Measurements from ENCODE around the gene EGLN2. TPM values are rescaled to one million over a fixed set of nuclear protein-coding genes. Genes with fewer than 3 reads are reported as not detected.
A peak's percentile ranks its signal among the peaks of the same experiment; 100 is the strongest.
"Not testable (repeated sequence)": the region's sequence is repeated elsewhere in the genome, so short reads cannot be mapped to it uniquely, and the experiment has no call there.

The EGLN2 gene
- 10 to 100 TPM in 11 of 12 donors, not detected in 1; 28.2 to 82.8 (median 41.5) TPM for polyA plus RNA-seq (ENCODE audit: insufficient read length in 12 of 12)
- long read RNA-seq, donor 1, transcript EGLN2-207 (5 exons, 2,821 nt): minor isoform, 12 of 37 reads
- long read RNA-seq, donor 1, transcript EGLN2-201 (6 exons, 2,102 nt): major isoform, 16 of 37 reads
- long read RNA-seq, donor 1, partial matches to known transcripts: 6 of 37 reads
- long read RNA-seq, donor 1, other reads (novel, unspliced or antisense): 0 of 37 reads
- long read RNA-seq, donor 2, transcript EGLN2-201 (6 exons, 2,102 nt): major isoform, 17 of 50 reads
- long read RNA-seq, donor 2, partial matches to known transcripts: 28 of 50 reads
- long read RNA-seq, donor 2, other reads (novel, unspliced or antisense): 0 of 50 reads
- long read RNA-seq, donor 3, partial matches to known transcripts: 0 of 5 reads
- long read RNA-seq, donor 3, other reads (novel, unspliced or antisense): 0 of 5 reads
- long read RNA-seq, donor 4, transcript EGLN2-201 (6 exons, 2,102 nt): major isoform, 5 of 5 reads
- long read RNA-seq, donor 4, partial matches to known transcripts: 0 of 5 reads
- long read RNA-seq, donor 4, other reads (novel, unspliced or antisense): 0 of 5 reads
- long read RNA-seq, donor 5, transcript EGLN2-207 (5 exons, 2,821 nt): minor isoform, 11 of 34 reads
- long read RNA-seq, donor 5, transcript EGLN2-201 (6 exons, 2,102 nt): major isoform, 16 of 34 reads
- long read RNA-seq, donor 5, partial matches to known transcripts: 5 of 34 reads
- long read RNA-seq, donor 5, other reads (novel, unspliced or antisense): 0 of 34 reads
- long read RNA-seq, donor 6, partial matches to known transcripts: 0 of 6 reads
- long read RNA-seq, donor 6, other reads (novel, unspliced or antisense): 0 of 6 reads
- long read RNA-seq, donor 7, partial matches to known transcripts: 0 of 3 reads
- long read RNA-seq, donor 7, other reads (novel, unspliced or antisense): 0 of 3 reads
- long read RNA-seq, donor 8, transcript EGLN2-201 (6 exons, 2,102 nt): major isoform, 15 of 27 reads
- long read RNA-seq, donor 8, transcript EGLN2-207 (5 exons, 2,821 nt): minor isoform, 6 of 27 reads
- long read RNA-seq, donor 8, partial matches to known transcripts: 5 of 27 reads
- long read RNA-seq, donor 8, other reads (novel, unspliced or antisense): 0 of 27 reads
- long read RNA-seq, donor 9, transcript EGLN2-201 (6 exons, 2,102 nt): major isoform, 6 of 28 reads
- long read RNA-seq, donor 9, partial matches to known transcripts: 20 of 28 reads
- long read RNA-seq, donor 9, other reads (novel, unspliced or antisense): 0 of 28 reads
- long read RNA-seq, donor 10, transcript EGLN2-201 (6 exons, 2,102 nt): major isoform, 11 of 29 reads
- long read RNA-seq, donor 10, partial matches to known transcripts: 14 of 29 reads
- long read RNA-seq, donor 10, other reads (novel, unspliced or antisense): 0 of 29 reads
- long read RNA-seq, donor 11, transcript EGLN2-207 (5 exons, 2,821 nt): minor isoform, 7 of 58 reads
- long read RNA-seq, donor 11, transcript EGLN2-201 (6 exons, 2,102 nt): major isoform, 15 of 58 reads
- long read RNA-seq, donor 11, partial matches to known transcripts: 36 of 58 reads
- long read RNA-seq, donor 11, other reads (novel, unspliced or antisense): 0 of 58 reads

DNA sequence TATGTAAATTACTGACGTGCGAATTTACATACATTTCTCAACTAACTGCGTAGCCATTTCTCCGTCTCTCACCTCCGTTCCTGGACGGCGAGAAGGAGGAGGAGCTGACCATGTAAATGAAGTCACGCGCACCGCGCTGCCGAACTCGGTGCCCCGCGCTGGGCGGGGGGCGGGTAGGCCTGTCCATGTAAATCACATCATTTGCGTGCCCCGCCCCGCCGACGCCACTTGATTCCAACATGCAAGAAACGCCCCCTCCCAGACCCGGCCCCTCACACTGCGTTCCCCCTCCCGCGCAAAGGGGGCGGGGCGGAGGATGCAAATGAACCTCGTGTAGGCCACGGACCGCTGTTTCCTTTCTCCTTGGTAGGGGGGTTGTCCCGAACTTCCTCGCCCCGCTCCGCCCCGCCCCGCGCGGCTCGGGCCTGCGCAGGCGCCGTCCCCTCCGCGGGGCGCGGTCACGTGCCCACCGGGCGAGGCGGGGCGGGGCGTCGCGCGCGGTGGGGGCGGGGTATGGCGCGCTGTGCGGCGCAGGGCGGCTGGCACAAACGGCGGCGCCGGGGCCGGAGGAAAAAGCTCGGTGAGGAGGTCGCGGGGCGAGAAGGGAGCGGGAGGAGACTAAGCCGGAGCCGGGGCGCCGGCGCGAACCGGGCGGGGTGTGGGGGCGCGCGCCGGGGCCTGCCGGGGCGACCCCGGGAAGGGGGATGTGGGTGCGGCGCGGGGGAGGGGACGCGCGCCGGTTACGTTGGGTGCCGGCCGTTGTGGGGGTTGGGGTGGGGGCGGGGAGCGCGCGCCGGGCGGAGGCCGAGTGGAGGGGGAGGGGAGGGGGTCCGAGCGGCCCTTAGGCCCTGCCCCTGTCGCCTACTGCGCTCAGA is at the start of gene EGLN2:
EGLN2 (plus strand) TSS at position 509 of the 875 bp plus-strand sequence. CDS start 1,382 bp downstream, outside the sequence.
- DNase-seq: peak; percentile 99

- DNase-seq: peak; percentile 100
Observed at GRCh38 chr19:40750058-40750873, 48.7 kb upstream of the EGLN2 start, which contains the start of gene ACTMAP. Gene ACTMAP (minus strand): TSS chr19:40750477. CDS start chr19:40749803, 674 bp downstream.

GRCh38 chr19:40750874-40751537 is 48.0 kb upstream of the EGLN2 start, which contains the start of gene SNRPA:
Gene SNRPA (plus strand): TSS chr19:40751203. CDS start chr19:40751409, 206 bp downstream.
- peak; percentile 99 for DNase-seq

DNA sequence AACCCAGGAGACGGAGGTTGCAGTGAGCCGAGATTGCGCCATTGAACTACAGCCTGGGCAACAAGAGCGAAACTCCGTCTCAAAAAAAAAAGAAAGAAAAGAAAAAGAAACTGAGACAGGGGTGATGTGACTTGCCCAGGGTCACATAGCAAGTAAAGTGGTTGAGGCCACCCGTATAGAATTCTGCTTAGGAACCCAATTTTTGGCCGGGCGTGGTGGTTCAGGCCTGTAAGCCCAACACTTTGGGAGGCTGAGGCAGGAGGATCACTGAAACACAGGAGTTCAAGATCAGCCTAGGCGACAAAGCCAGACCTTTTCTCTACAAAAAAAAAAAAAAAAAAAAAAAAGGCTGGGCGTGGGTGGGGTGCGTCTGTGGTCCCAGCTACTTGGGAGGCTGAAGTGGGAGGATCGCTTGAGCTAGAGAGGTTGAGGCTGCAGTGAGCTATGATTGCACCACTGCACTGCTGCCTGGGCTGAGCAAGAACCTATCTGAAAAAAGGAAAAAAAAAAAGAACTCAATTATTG is 46.7 kb upstream of the EGLN2 start:
- DNase-seq: no peak

DNA sequence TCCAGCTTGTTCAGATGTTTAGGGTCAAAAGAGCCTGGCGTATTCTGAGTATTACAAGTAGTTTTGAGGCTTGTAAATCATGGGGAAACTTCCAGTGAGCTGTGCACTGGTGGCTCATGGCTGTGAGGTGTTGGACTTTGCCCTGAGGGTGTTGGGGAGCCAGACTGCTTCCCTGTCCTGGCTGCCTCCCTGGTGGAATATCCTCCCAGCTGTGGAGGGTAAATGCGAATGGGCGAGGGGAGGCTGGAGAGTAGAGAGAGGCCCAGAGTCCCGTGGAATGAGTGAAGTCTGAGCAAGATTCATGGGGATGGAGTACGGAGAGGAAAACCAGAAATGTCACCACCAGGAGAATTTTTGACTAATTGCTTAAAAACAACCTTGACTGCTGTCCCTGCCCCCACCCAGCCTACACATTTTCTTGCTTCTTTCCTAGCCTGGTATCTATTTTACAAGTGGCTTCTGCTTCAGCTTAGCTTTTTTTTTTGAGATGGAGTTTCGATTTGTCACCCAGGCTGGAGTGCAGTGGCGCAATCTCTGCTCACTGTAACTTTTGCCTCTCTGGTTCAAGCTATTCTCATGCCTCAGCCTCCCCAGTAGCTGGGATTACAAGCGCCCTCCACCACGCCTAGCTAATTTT is 44.3 kb upstream of the EGLN2 start:
- DNase-seq: no peak

- no peak for DNase-seq
Observed at GRCh38 chr19:40755248-40755624, 43.8 kb upstream of the EGLN2 start.

DNA sequence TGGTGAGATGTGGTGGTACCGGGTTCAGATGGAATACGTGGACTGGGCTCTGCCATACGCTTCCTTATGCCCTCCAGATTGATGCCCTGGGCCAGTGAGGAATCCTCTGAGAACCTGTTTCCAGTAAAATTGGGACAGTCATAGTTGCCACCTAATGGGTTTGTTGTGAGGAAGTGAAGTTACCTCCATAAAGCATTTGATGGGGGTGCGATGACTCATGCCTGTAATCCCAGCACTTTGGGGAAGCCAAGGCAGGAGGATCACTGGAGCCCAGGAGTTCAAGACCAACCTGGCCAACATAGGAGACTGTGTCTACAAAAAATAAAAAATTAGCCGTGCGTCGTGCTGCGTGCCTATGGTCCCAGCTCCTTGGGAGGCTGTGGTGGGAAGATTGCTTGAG is 43.2 kb upstream of the EGLN2 start:
- no peak for DNase-seq

DNA sequence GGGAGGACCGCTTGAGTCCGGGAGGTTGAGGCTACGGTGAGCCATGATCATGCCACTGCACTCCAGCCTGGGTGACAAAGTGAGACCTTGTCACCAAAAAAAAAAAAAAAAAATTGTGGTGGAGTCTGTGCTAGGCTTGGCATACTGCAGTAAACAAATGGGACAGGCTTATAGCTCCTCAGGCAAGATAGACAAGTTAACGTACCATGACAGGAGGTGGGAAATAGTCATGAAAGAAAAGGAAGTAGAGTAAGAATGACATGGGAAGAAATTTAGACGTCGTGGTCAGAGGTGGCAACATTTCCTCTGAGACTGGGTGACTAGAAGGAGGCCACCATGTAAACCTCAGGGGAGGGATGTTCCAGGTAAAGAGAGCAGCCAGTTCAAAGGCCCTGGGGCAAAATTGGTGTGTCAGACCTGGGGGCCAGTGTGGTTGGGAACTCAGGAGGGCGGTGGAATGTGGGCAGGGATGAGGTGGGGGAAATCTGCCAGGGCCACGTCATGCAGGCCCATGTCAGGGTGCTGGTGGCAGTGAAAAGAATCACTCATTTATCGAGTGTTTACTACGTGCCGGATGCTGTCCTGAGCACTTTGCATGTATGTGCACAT is 42.4 kb upstream of the EGLN2 start:
- DNase-seq: no peak

GRCh38 chr19:40758491-40758890 is 40.5 kb upstream of the EGLN2 start:
- DNase-seq: no peak

DNA sequence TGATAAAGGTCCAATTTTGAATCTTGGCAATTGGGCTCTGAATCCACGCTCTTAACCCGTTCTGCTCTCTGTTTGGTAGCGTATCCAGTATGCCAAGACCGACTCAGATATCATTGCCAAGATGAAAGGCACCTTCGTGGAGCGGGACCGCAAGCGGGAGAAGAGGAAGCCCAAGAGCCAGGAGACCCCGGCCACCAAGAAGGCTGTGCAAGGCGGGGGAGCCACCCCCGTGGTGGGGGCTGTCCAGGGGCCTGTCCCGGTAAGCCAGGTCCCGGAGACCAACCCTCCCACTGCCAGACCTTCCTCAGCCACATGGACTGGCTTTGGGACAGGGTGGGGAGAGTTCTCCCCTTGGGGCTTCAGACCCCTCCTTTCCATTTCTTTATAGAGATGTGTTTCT is 39.6 kb upstream of the EGLN2 start:
- no peak for DNase-seq

- DNase-seq: no peak
Observed at GRCh38 chr19:40762754-40763470, 36.1 kb upstream of the EGLN2 start.

- no peak for DNase-seq
Observed at GRCh38 chr19:40763526-40763925, 35.5 kb upstream of the EGLN2 start.

- DNase-seq: no peak
Observed at GRCh38 chr19:40763963-40764362, 35.0 kb upstream of the EGLN2 start.

- not testable (repeated sequence) for DNase-seq
Observed at GRCh38 chr19:40766385-40766784, 32.6 kb upstream of the EGLN2 start.

DNA sequence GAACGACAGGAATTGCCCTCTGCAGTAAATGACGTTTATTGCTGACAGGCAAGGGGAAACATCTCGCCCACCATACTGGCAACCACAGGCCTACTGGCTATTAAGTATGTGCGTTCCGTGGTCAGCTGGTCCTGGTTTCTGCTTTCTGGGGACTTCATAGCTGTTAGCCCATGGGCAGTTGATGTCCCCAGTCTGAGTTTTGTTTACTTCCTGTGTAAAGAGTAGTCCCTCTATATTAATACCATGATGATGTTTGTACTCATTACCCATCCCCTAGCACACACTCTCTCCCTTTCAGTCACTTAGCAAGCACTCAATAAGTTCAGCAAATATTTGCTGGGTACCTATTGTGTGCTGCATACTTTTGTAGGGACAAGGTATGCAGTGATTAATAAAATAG is 30.1 kb upstream of the EGLN2 start:
- DNase-seq: no peak

- DNase-seq: not testable (repeated sequence)
Observed at GRCh38 chr19:40771101-40771862, 27.7 kb upstream of the EGLN2 start.
